Ovary (tissue), 3 donors: ENCODE measurements around the gene NLGN1.

Experiments used
- CTCF ChIP-seq, 3 donors: fragments of 450-650 bp in 2 of 3; fragments of 200-600 bp in 1 of 3; IDR thresholded peaks; one replicate each; pipeline versions ENCODE4 v1.5.1 to v1.8.0; 2016 to 2022; ENCODE audit warnings: antibody characterized with exemption in 3 of 3, mild to moderate bottlenecking in 1 of 3
- POLR2A ChIP-seq: fragments of 450-650 bp; IDR thresholded peaks from one replicate; pipeline ENCODE4 v1.6.1; 2017; ENCODE audit warnings: antibody characterized with exemption, mild to moderate bottlenecking, moderate library complexity
- donor health status: DM: no; HTN: no; CAD: no.

GRCh38 chr3:173905381-173905780 is 507.8 kb downstream of the NLGN1 start:
- TF ChIP-seq POLR2A (no peak), CTCF (IDR thresholded peaks at IDR 0.05) (no peak)
